ENCODE data around the gene SERINC2. TPM values are rescaled to one million over a fixed set of nuclear protein-coding genes. Genes with fewer than 3 reads are reported as not detected.
"Not testable (repeated sequence)": the region's sequence is repeated elsewhere in the genome, so short reads cannot be mapped to it uniquely, and the experiment has no call there.

Gene SERINC2
- total RNA-seq, 1 donor from 2014 or later = 32.3 TPM

DNA sequence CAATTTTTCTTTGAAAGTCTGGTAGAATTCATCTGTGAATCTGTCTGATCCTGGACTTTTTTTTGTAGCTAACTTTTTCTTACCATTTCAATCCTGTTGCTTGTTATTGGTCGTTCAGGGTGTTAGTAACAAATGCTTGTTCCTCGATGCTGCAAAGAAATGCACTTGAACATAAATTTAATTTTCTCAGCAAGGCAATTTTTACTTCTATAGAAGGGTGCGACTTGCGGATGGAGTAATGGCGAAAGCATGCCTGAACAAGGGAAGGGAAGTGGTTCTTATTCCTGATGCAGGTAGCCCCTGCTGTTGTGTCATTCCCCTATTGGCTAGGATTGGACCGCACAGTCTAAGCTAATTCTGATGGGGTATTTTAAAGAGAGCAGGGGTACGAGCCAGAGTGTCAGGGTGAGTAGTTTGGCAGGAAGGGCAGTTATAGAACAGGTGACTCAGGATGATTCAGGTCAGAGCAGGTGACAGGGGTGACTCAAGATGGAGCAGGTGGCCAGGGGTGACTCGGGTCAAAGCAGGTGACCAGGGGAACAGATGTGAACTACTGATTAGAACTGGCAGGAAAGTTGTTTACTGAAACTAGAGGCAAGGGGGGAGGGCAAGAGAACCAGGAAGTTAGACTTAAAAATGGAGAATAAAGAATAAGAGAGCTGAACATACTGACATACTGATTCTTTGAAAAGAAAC, 40.5 kb downstream of the SERINC2 start:
- no peaks in the 10 kb centered on the region for H3K4me1 ChIP-seq
- no peak overlapping the region for H3K27ac ChIP-seq
- H3K27me3 ChIP-seq (ENCODE audit: low read depth) = no peaks in the 10 kb centered on the region
- no peak for TF ChIP-seq CTCF (IDR thresholded peaks at IDR 0.05)
- H3K9me3 ChIP-seq = peaks cover 31% of the 10 kb centered on the region
- intact Hi-C loops (cut with DNase I) = no loop called here
- no peak overlapping the region for H3K4me3 ChIP-seq
- H3K36me3 ChIP-seq = no peaks in the 10 kb centered on the region
- ATAC-seq (no peak), DNase-seq (no peak)

DNA sequence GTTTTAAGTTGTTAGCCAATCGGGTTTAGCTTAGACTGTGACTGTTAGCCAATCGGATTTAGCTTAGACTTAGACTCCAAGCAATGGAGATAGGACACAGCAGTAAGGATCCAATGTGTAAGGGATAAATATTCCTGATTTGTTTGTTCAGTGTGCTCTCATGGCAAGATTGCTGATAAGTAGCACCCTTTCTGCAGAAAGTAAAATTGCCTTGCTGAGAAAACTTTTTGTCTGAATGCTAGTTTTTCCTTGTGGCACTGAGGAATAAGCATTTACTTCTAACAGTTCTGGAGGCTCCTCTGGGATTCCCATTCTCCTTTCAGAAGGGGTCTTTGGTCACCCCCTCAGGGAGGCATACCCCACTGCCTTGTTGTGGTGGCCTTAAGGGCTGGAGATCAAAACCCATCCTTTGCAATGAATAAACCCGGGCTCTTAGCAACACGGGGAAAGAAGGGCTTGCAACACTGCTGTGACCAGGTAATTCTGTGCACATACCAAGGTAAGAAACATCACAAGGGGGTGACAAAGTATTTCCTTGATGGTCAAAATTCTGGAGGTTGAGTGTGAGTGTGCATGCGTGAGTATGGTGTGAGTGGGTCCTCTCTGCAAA, 45.4 kb downstream of the SERINC2 start:
- no peaks in the 10 kb centered on the region for H3K4me1 ChIP-seq
- no peaks in the 10 kb centered on the region for H3K36me3 ChIP-seq
- H3K9me3 ChIP-seq = peaks cover 32% of the 10 kb centered on the region
- no peaks in the 10 kb centered on the region for H3K27me3 ChIP-seq (ENCODE audit: low read depth)
- TF ChIP-seq CTCF (IDR thresholded peaks at IDR 0.05) = no peak
- H3K27ac ChIP-seq = no peak overlapping the region
- no peak for ATAC-seq
- intact Hi-C loops (cut with DNase I) = no loop called here
- no peak overlapping the region for H3K4me3 ChIP-seq
- DNase-seq = no peak

DNA sequence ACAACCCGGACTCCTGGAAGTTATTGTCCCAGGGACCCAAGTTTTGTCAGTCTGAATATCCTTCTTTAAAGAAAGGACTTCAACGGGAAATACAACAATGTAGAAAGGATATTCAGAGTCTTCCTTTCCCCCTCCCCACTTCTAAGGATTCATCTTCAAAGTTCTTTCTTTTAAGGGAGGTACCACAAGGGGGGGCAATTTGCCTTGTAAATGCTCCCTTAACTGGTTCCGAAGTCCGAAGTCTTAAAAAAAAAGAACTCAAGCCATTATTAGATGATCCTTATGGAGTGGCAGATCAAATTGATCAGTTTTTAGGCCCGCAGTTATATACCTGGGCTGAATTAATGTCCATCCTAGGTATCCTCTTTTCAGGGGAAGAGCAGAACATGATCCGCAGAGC, 47.0 kb downstream of the SERINC2 start:
- H3K36me3 ChIP-seq = no peaks in the 10 kb centered on the region
- ATAC-seq = no peak
- H3K9me3 ChIP-seq = peaks cover 32% of the 10 kb centered on the region

GRCh38 chr1:31467005-31467674, 54.1 kb downstream of the SERINC2 start:
- no peak for TF ChIP-seq CTCF (IDR thresholded peaks at IDR 0.05)
- H3K27me3 ChIP-seq (ENCODE audit: low read depth) = no peaks in the 10 kb centered on the region
- intact Hi-C loops (cut with DNase I) = no loop called here
- H3K36me3 ChIP-seq = no peaks in the 10 kb centered on the region
- no peak overlapping the region for H3K27ac ChIP-seq
- DNase-seq (no peak), ATAC-seq (no peak)
- no peak overlapping the region for H3K4me3 ChIP-seq
- H3K4me1 ChIP-seq = no peaks in the 10 kb centered on the region
- peaks cover 11% of the 10 kb centered on the region for H3K9me3 ChIP-seq

More for the DNA sequence above, 47.0 kb downstream of the SERINC2 start:
- no peak for DNase-seq
- no peak for TF ChIP-seq CTCF (IDR thresholded peaks at IDR 0.05)
- H3K27ac ChIP-seq = no peak overlapping the region
- H3K27me3 ChIP-seq (ENCODE audit: low read depth) = no peaks in the 10 kb centered on the region
- no peaks in the 10 kb centered on the region for H3K4me1 ChIP-seq
- intact Hi-C loops (cut with DNase I) = no loop called here
- H3K4me3 ChIP-seq = no peak overlapping the region

DNA sequence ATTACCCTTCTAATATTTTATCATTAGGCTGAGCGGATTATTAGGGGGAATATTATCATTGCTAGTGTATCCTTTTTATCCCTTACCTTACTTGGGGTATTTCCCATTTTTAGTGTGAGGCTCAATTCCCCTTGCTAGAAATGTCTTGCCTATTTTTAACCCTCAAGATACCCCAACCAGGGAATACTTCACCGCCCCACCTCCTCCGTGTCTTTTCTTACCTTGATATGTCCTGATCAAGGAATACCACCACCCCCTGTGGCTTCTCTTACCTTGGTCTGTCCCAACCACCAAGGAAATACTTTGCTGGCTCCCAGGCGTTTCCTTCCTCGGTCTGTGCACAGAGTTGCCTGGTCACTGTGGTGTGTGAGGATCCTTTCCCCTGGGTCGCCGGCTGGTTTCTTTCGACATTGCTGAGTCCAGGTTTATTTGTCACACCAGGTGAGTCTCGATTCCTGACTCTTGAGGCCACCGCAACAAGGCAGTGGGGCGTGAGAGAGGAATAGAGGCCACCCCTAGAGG, 57.8 kb downstream of the SERINC2 start:
- Histone ChIP-seq H3K4me1 (no peaks in the 10 kb centered on the region), H3K9me3 (peaks cover 11% of the 10 kb centered on the region), H3K4me3 (no peak overlapping the region), H3K27ac (no peak overlapping the region), H3K27me3 (ENCODE audit: low read depth) (no peaks in the 10 kb centered on the region), H3K36me3 (no peaks in the 10 kb centered on the region)
- no peak for DNase-seq
- no peak for TF ChIP-seq CTCF (IDR thresholded peaks at IDR 0.05)
- intact Hi-C loops (cut with DNase I) = no loop called here
- ATAC-seq = no peak

DNA sequence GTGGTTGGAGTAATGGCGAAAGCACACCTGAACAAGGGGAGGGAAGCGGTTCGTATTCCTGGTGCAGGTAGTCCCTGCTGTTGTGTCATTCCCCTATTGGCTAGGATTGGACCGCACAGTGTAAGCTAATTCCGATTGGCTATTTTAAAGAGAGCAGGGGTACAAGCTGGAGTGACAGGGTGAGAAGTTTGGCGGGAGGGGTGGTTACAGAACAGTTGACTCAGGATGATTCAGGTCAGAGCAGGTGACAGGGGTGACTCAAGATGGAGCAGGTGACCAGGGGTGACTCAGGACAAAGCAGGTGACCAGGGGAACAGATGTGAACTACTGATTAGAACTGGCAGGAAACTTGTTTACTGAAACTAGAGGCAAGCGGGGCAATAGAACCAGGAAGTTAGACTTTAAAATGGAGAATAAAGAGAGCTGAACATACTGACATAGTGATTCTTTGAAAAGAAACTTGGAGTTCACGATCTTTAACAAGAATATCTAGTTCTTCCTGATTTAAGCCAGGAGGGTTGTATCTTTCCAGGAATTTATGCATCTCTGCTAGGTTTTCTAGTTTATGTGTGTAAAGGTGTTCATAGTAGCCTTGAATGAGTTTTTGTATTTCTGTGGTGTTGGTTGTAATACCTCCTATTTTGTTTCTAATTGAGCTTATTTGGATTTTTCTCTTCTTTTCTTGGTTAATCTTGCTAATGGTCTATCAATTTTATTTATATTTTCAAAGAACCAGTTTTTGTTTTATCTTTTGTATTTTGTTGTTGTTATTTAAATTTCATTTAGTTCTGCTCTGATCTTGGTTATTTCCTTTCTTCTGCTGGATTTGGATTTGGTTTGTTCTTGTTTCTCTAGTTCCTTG, 58.7 kb downstream of the SERINC2 start:
- H3K9me3 ChIP-seq; H3K36me3 ChIP-seq; H3K27ac ChIP-seq; DNase-seq; H3K4me1 ChIP-seq; H3K4me3 ChIP-seq; H3K27me3 ChIP-seq (ENCODE audit: low read depth); intact Hi-C loops (cut with DNase I): not testable (repeated sequence)
- peak in 1 of 2 donors; percentile 33 for ATAC-seq

DNA sequence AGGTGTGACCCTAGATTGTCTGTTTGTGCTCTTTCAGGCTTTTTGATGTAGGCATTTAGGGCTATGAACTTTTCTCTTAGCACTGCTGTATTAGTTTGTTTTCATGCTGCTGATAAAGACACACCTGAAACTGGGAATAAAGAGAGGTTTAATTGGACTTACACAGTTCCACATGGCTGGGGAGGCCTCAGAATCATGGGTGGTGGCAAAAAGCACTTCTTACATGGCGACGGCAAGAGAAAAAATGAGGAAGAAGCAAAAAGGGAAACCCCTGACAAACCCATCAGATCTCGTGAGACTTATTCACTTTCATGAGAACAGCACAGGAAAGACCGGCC, 59.3 kb downstream of the SERINC2 start:
- ATAC-seq; H3K36me3 ChIP-seq; H3K27ac ChIP-seq; H3K4me3 ChIP-seq; DNase-seq; H3K4me1 ChIP-seq; H3K27me3 ChIP-seq (ENCODE audit: low read depth); intact Hi-C loops (cut with DNase I); H3K9me3 ChIP-seq: not testable (repeated sequence)

- H3K4me1 ChIP-seq; H3K27me3 ChIP-seq (ENCODE audit: low read depth); intact Hi-C loops (cut with DNase I); H3K36me3 ChIP-seq; ATAC-seq; DNase-seq; H3K9me3 ChIP-seq; H3K27ac ChIP-seq; H3K4me3 ChIP-seq: not testable (repeated sequence)
Measured at GRCh38 chr1:31472673-31473072, 59.7 kb downstream of the SERINC2 start.

Data from lower lobe of right lung (tissue), 2 donors.